ENCODE results near the gene TRIM33. TPM values are rescaled to one million over a fixed set of nuclear protein-coding genes. Genes with fewer than 3 reads are reported as not detected.

TRIM33 gene
- total RNA-seq, 6 experiments from 2014 or later = 13.9 to 18.0 (median 15.0) TPM

- H3K27me3 ChIP-seq = no peaks in the 10 kb centered on the region
- ATAC-seq (peak; percentile 100), DNase-seq (peak; percentile 95 to 96 (median 96))
- WGBS (ENCODE audit: insufficient coverage, low coverage, low lambda C conversion rate, missing lambda C conversion rate) = 3% methylated on average over 15 of the region's 33 CpGs
- H3K4me1 ChIP-seq = peaks cover 0 to 7% (median 0%) of the 10 kb centered on the region in 4 donors
- intact Hi-C loops (cut with DNase I) = loop anchor here (10.0 kb wide), 3 partner anchors 58 to 218 kb away; no protein-coding TSS in a partner anchor
- TF ChIP-seq POLR2A (IDR thresholded peaks at IDR 0.05) = no peak
- peak; percentile 100 for TF ChIP-seq CTCF (IDR thresholded peaks at IDR 0.05)
- H3K9me3 ChIP-seq = no peaks in the 10 kb centered on the region
- no peaks in the 10 kb centered on the region for H3K36me3 ChIP-seq
- peak overlapping the region in 2 of 3 donors; percentile 29 to 51 for H3K27ac ChIP-seq
- H3K4me3 ChIP-seq = peak overlapping the region; percentile 51 to 62 (median 52)
These were observed 164.4 kb downstream of the TRIM33 start for GRCh38 chr1:114346480-114347029.

DNA sequence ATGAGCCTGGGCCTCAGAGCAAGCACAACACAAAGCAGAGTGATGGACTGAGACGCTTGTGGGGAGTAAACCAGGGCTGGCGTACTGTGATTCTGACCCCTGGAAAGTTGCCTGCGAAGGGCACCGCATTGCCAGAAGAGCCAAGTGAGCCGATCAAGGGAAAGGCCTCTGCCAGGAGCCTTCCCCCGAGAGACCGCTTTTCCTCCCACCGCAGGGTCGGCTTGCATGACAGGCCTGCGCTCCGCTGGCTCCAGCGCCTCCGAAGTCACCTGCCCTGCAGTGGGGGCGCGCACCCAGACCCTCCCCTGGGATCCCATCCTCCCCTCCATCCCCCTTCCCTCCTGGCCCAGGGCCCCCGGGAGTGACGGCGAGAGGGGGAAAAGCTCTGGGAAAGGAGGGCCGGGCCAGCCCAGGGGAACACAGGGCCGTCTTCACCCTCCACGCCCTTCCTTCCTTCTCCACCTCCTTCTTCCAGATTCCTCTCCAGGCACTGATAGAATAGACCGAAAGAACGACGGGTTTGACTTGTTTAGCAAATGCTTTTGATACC lies 165.0 kb downstream of the TRIM33 start:
- no peak for TF ChIP-seq POLR2A (IDR thresholded peaks at IDR 0.05)
- TF ChIP-seq CTCF (IDR thresholded peaks at IDR 0.05) = no peak
- intact Hi-C loops (cut with DNase I) = loop anchor here (10.0 kb wide), 3 partner anchors 59 to 219 kb away; no protein-coding TSS in a partner anchor
- peak overlapping the region; percentile 51 to 62 (median 52) for H3K4me3 ChIP-seq
- no peaks in the 10 kb centered on the region for H3K27me3 ChIP-seq
- WGBS (ENCODE audit: insufficient coverage, low coverage, low lambda C conversion rate, missing lambda C conversion rate) = 2% methylated on average over 17 of the region's 24 CpGs
- no peaks in the 10 kb centered on the region for H3K36me3 ChIP-seq
- peak overlapping the region in 2 of 3 donors; percentile 29 to 51 for H3K27ac ChIP-seq
- H3K4me1 ChIP-seq = peaks cover 0 to 7% (median 0%) of the 10 kb centered on the region in 4 donors
- peak; percentile 33 to 61 (median 56) for DNase-seq
- H3K9me3 ChIP-seq = no peaks in the 10 kb centered on the region
- peak; percentile 41 to 53 (median 50) for ATAC-seq

DNA sequence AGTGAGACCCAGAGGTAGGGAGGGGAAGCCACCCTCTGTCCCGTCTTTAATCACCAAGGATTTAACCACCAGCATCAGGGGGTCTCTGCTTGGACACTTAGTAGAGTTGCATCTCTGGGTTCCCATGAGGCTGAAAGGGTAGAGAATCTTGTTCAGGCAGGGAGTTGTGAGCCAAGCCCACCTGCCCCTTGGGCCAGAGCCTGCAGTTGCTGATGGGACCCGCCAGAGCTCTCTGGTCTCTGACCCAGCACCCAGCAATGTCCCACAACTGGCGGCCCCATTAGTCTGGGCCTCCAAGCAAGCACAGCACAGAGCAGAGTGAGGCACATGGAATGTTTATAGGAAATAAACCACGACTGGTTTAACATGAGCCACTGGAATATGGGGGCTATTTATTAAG lies 166.3 kb downstream of the TRIM33 start:
- no peak overlapping the region for H3K4me3 ChIP-seq
- peaks cover 0 to 7% (median 0%) of the 10 kb centered on the region in 4 donors for H3K4me1 ChIP-seq
- no peak overlapping the region for H3K27ac ChIP-seq
- WGBS (ENCODE audit: insufficient coverage, low coverage, low lambda C conversion rate, missing lambda C conversion rate) = 50% methylated on average over 1 of the region's 4 CpGs
- no peak for DNase-seq
- TF ChIP-seq POLR2A (IDR thresholded peaks at IDR 0.05) (no peak), CTCF (IDR thresholded peaks at IDR 0.05) (no peak)
- no peaks in the 10 kb centered on the region for H3K36me3 ChIP-seq
- intact Hi-C loops (cut with DNase I) = loop anchor here (10.0 kb wide), 3 partner anchors 60 to 220 kb away; no protein-coding TSS in a partner anchor
- H3K9me3 ChIP-seq = no peaks in the 10 kb centered on the region
- H3K27me3 ChIP-seq = no peaks in the 10 kb centered on the region
- no peak for ATAC-seq

Small RNA genes within 50 kb of the gene (small RNA-seq; reads per million reads assigned to genes)
- gene RF00019 = 0 reads per million in 2 experiments

Other genes starting within 250 kb of the TRIM33 start
- 10 to 100 TPM; 16.4 to 32.0 (median 22.6) TPM for gene BCAS2, start 70.4 kb upstream of the TRIM33 start, total RNA-seq
- 1 to 10 TPM; 2.5 to 5.1 (median 4.4) TPM for gene DENND2C, start 158.8 kb upstream of the TRIM33 start, total RNA-seq
- gene AMPD1, start 184.3 kb upstream of the TRIM33 start, total RNA-seq = under 1 TPM in 3 of 6 experiments, not detected in 3; 0.12 to 0.19 (median 0.13) TPM
- gene NRAS, start 205.6 kb upstream of the TRIM33 start, total RNA-seq = 10 to 100 TPM; 10.4 to 24.5 (median 16.3) TPM
- 100 to 1,000 TPM; 195 to 585 (median 269) TPM for gene CSDE1, start 246.8 kb upstream of the TRIM33 start, total RNA-seq